RCC 7860 (cell line): ENCODE data around the gene CCIN.
A peak's percentile ranks its signal among the peaks of the same experiment; 100 is the strongest.
"Not testable (repeated sequence)": the region's sequence is repeated elsewhere in the genome, so short reads cannot be mapped to it uniquely, and the experiment has no call there.

Experiments used
- DNase-seq: peaks from one replicate; pipeline ENCODE4 v3.0.0-alpha.2; 2015; ENCODE audit warnings: low spot score
- FAIRE-seq: peaks from 2 replicates; lab custom pipeline; 2012; peaks lifted over from hg19 to GRCh38; lab: Jason Lieb, UNC

The CCIN gene

GRCh38 chr9:36158122-36158521 is 11.1 kb upstream of the CCIN start:
- FAIRE-seq, result no peak
- DNase-seq, result no peak

- FAIRE-seq (no peak), DNase-seq (no peak)
Measured at GRCh38 chr9:36158917-36159316, 10.3 kb upstream of the CCIN start.

- FAIRE-seq, DNase-seq: not testable (repeated sequence)
Measured at GRCh38 chr9:36159509-36159908, 9.7 kb upstream of the CCIN start.

GRCh38 chr9:36160126-36160525 is 9.1 kb upstream of the CCIN start:
- not testable (repeated sequence) for DNase-seq, FAIRE-seq

GRCh38 chr9:36161187-36161586 is 8.0 kb upstream of the CCIN start:
- DNase-seq (no peak), FAIRE-seq (no peak)

- FAIRE-seq, result no peak
- DNase-seq, result no peak
Measured at GRCh38 chr9:36162211-36162738, 6.9 kb upstream of the CCIN start.

- no peak for FAIRE-seq
Measured at GRCh38 chr9:36163049-36163785, 6.0 kb upstream of the CCIN start.

GRCh38 chr9:36163786-36164170 is 5.4 kb upstream of the CCIN start:
- DNase-seq (peak; percentile 77), FAIRE-seq (no peak)

More at GRCh38 chr9:36163049-36163785, 6.0 kb upstream of the CCIN start:
- peak; percentile 82 for DNase-seq

GRCh38 chr9:36164372-36164771 is 4.8 kb upstream of the CCIN start:
- FAIRE-seq, result no peak

GRCh38 chr9:36164989-36165388 is 4.2 kb upstream of the CCIN start:
- FAIRE-seq (no peak), DNase-seq (no peak)

More at GRCh38 chr9:36164372-36164771, 4.8 kb upstream of the CCIN start:
- no peak for DNase-seq

GRCh38 chr9:36165826-36166167 is 3.4 kb upstream of the CCIN start:
- DNase-seq (no peak), FAIRE-seq (no peak)

- peak; percentile 76 for DNase-seq
Measured at GRCh38 chr9:36166168-36166927, 2.8 kb upstream of the CCIN start.

GRCh38 chr9:36169708-36170107 is 520 bp downstream of the CCIN start:
- FAIRE-seq (no peak), DNase-seq (no peak)

More at GRCh38 chr9:36166168-36166927, 2.8 kb upstream of the CCIN start:
- peak; percentile 27 for FAIRE-seq

- FAIRE-seq (no peak), DNase-seq (no peak)
Measured at GRCh38 chr9:36170531-36170930, 1.3 kb downstream of the CCIN start.

GRCh38 chr9:36173861-36174260 is 4.7 kb downstream of the CCIN start:
- no peak for FAIRE-seq
- no peak for DNase-seq

GRCh38 chr9:36174271-36174670 is 5.1 kb downstream of the CCIN start:
- no peak for FAIRE-seq
- DNase-seq, result no peak

GRCh38 chr9:36174731-36175130 is 5.5 kb downstream of the CCIN start:
- DNase-seq, result no peak
- no peak for FAIRE-seq

GRCh38 chr9:36175209-36175608 is 6.0 kb downstream of the CCIN start:
- not testable (repeated sequence) for FAIRE-seq, DNase-seq

- DNase-seq, FAIRE-seq: not testable (repeated sequence)
Measured at GRCh38 chr9:36176496-36176895, 7.3 kb downstream of the CCIN start.

- FAIRE-seq, result no peak
- no peak for DNase-seq
Measured at GRCh38 chr9:36177571-36177970, 8.4 kb downstream of the CCIN start.

- not testable (repeated sequence) for FAIRE-seq, DNase-seq
Measured at GRCh38 chr9:36180243-36180642, 11.1 kb downstream of the CCIN start.

GRCh38 chr9:36187414-36187813 is 18.2 kb downstream of the CCIN start:
- FAIRE-seq (peak; percentile 55), DNase-seq (peak; percentile 91)
